IPS-NIHi11 (cell line): Measurements from ENCODE around the gene NCOA3.

Experiments used
- DNase-seq: peaks from one replicate; pipeline ENCODE4 v3.0.0; 2012; ENCODE audit warnings: mixed read lengths, low spot score

NCOA3 gene

GRCh38 chr20:47680804-47681529 is 179.3 kb downstream of the NCOA3 start:
- no peak for DNase-seq

GRCh38 chr20:47682028-47682783 is 180.5 kb downstream of the NCOA3 start:
- no peak for DNase-seq

- no peak for DNase-seq
These were observed 181.2 kb downstream of the NCOA3 start for GRCh38 chr20:47682916-47683315.

- no peak for DNase-seq
These were observed 182.8 kb downstream of the NCOA3 start for GRCh38 chr20:47684306-47685080.

- DNase-seq: no peak
These were observed 184.9 kb downstream of the NCOA3 start for GRCh38 chr20:47686545-47686944.

GRCh38 chr20:47687095-47687987 is 185.7 kb downstream of the NCOA3 start:
- no peak for DNase-seq

- peak; percentile 53 for DNase-seq
These were observed 187.0 kb downstream of the NCOA3 start for GRCh38 chr20:47688385-47689381.

- DNase-seq: no peak
These were observed 188.0 kb downstream of the NCOA3 start for GRCh38 chr20:47689731-47690130.

GRCh38 chr20:47691625-47692024 is 189.9 kb downstream of the NCOA3 start:
- DNase-seq: no peak

- no peak for DNase-seq
These were observed 192.5 kb downstream of the NCOA3 start for GRCh38 chr20:47694021-47694818.

- no peak for DNase-seq
These were observed 195.2 kb downstream of the NCOA3 start for GRCh38 chr20:47696856-47697255.

- no peak for DNase-seq
These were observed 196.5 kb downstream of the NCOA3 start for GRCh38 chr20:47698142-47698541.

- DNase-seq: no peak
These were observed 198.1 kb downstream of the NCOA3 start for GRCh38 chr20:47699818-47700217.

- DNase-seq: no peak
These were observed 198.6 kb downstream of the NCOA3 start for GRCh38 chr20:47700327-47700726.

- DNase-seq: no peak
These were observed 199.9 kb downstream of the NCOA3 start for GRCh38 chr20:47701612-47702011.

- no peak for DNase-seq
These were observed 202.1 kb downstream of the NCOA3 start for GRCh38 chr20:47703748-47704147.

- no peak for DNase-seq
These were observed 203.2 kb downstream of the NCOA3 start for GRCh38 chr20:47704746-47705496.

- no peak for DNase-seq
These were observed 203.8 kb downstream of the NCOA3 start for GRCh38 chr20:47705497-47705856.

- no peak for DNase-seq
These were observed 204.7 kb downstream of the NCOA3 start for GRCh38 chr20:47706345-47706744.
